CD4-positive, alpha-beta T cell treated with Interleukin-2 at 100 ng/mL for 4 hours (primary cell): ENCODE results near the gene CAMTA1.

Experiments
- DNase-seq: peaks from one replicate; pipeline ENCODE4 v3.0.0-alpha.2; 2020; ENCODE audit warnings: low spot score

Gene CAMTA1

GRCh38 chr1:7229696-7230631 lies 444.7 kb downstream of the CAMTA1 start:
- no peak for DNase-seq

- DNase-seq, result no peak
These were observed 447.4 kb downstream of the CAMTA1 start for GRCh38 chr1:7232441-7233236.

- DNase-seq, result no peak
These were observed 447.9 kb downstream of the CAMTA1 start for GRCh38 chr1:7233237-7233540.

- no peak for DNase-seq
These were observed 448.6 kb downstream of the CAMTA1 start for GRCh38 chr1:7233646-7234470.

- no peak for DNase-seq
These were observed 449.2 kb downstream of the CAMTA1 start for GRCh38 chr1:7234471-7234755.

- DNase-seq, result no peak
These were observed 450.7 kb downstream of the CAMTA1 start for GRCh38 chr1:7235871-7236517.

GRCh38 chr1:7236844-7237515 lies 451.7 kb downstream of the CAMTA1 start:
- no peak for DNase-seq

GRCh38 chr1:7247158-7247557 lies 461.9 kb downstream of the CAMTA1 start:
- DNase-seq, result no peak

- no peak for DNase-seq
These were observed 462.7 kb downstream of the CAMTA1 start for GRCh38 chr1:7247791-7248548.

- DNase-seq, result no peak
These were observed 463.4 kb downstream of the CAMTA1 start for GRCh38 chr1:7248549-7249199.

GRCh38 chr1:7249516-7249915 lies 464.3 kb downstream of the CAMTA1 start:
- DNase-seq, result no peak

- DNase-seq, result no peak
These were observed 464.9 kb downstream of the CAMTA1 start for GRCh38 chr1:7250176-7250575.

- no peak for DNase-seq
These were observed 465.6 kb downstream of the CAMTA1 start for GRCh38 chr1:7250597-7251453.

GRCh38 chr1:7251454-7251800 lies 466.2 kb downstream of the CAMTA1 start:
- DNase-seq, result no peak

GRCh38 chr1:7252411-7253117 lies 467.3 kb downstream of the CAMTA1 start:
- DNase-seq, result no peak

GRCh38 chr1:7253118-7253480 lies 467.8 kb downstream of the CAMTA1 start:
- no peak for DNase-seq

- DNase-seq, result no peak
These were observed 468.8 kb downstream of the CAMTA1 start for GRCh38 chr1:7253988-7254587.

GRCh38 chr1:7255303-7256058 lies 470.2 kb downstream of the CAMTA1 start:
- DNase-seq, result no peak
